ENCODE results near the gene POLR3A. TPM values are rescaled to one million over a fixed set of nuclear protein-coding genes. Genes with fewer than 3 reads are reported as not detected.

Gene POLR3A
- total RNA-seq, 2 experiments from 2014 or later = 16.2 to 17.5 TPM

DNA sequence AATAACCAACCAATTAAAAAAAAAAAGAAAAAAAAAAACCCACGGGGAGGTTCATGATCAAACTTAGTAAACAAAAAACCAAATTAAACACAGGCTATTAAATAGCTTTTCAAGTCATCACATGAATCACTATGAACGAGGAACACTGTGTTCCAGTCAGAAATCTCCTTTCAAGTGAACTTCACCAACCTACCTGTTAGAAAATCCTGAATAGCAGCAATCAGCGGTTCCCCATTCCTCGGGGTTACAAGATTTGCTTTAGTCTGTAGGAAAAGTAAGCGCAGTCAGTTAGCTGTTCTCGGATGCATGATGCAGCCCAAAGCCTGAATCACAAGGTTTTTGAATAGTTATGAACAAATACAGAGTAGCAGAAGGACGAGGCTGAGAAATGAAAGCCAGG lies 19.0 kb downstream of the POLR3A start:
- peaks cover 51% of the 10 kb centered on the region for H3K36me3 Mint-ChIP-seq (ENCODE audit: low read depth)
- ChIA-PET CTCF (no interaction called here), POLR2A (no interaction called here)
- H3K27ac Mint-ChIP-seq = no peak overlapping the region
- no peaks in the 10 kb centered on the region for H3K27me3 Mint-ChIP-seq
- TF ChIP-seq, protein P1, sequence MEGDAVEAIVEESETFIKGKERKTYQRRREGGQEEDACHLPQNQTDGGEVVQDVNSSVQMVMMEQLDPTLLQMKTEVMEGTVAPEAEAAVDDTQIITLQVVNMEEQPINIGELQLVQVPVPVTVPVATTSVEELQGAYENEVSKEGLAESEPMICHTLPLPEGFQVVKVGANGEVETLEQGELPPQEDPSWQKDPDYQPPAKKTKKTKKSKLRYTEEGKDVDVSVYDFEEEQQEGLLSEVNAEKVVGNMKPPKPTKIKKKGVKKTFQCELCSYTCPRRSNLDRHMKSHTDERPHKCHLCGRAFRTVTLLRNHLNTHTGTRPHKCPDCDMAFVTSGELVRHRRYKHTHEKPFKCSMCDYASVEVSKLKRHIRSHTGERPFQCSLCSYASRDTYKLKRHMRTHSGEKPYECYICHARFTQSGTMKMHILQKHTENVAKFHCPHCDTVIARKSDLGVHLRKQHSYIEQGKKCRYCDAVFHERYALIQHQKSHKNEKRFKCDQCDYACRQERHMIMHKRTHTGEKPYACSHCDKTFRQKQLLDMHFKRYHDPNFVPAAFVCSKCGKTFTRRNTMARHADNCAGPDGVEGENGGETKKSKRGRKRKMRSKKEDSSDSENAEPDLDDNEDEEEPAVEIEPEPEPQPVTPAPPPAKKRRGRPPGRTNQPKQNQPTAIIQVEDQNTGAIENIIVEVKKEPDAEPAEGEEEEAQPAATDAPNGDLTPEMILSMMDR (IDR thresholded peaks at IDR 0.05) = no peak
- DNase-seq = no peak
- H3K4me3 Mint-ChIP-seq = no peak overlapping the region
- H3K4me1 Mint-ChIP-seq (ENCODE audit: low read depth) = no peaks in the 10 kb centered on the region
- H3K9me3 Mint-ChIP-seq = no peaks in the 10 kb centered on the region
- no peak for ATAC-seq
- intact Hi-C loops (cut with micrococcal nuclease) = no loop called here

DNA sequence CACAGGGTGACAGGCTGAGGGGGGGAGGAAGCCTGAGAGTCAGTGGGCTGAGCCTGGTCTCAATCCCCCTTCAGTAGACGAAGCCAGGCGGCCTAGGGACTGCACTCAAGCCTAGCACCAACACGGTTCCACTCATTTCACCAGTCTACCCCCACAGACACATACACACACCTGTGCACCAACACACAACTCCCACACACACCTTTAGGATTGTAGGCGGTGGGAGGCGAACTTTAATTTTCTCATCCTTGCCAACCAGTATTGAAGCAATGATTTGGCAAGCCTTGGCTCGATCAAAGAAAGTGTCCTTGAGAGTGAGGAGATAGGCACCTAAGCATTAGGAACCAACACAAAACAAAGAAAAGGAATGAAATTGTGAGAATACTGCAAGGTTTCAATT lies 19.7 kb downstream of the POLR3A start:
- intact Hi-C loops (cut with micrococcal nuclease) = no loop called here
- no peaks in the 10 kb centered on the region for H3K9me3 Mint-ChIP-seq
- no peaks in the 10 kb centered on the region for H3K4me1 Mint-ChIP-seq (ENCODE audit: low read depth)
- no peak for ATAC-seq
- ChIA-PET CTCF (interaction anchor here (1.0 kb wide), 1 partner anchor 37 kb away, joined by 3 read pairs; no protein-coding TSS in a partner anchor), POLR2A (no interaction called here)
- no peak overlapping the region for H3K27ac Mint-ChIP-seq
- H3K4me3 Mint-ChIP-seq = no peak overlapping the region
- H3K36me3 Mint-ChIP-seq (ENCODE audit: low read depth) = peaks cover 51% of the 10 kb centered on the region
- TF ChIP-seq, protein P1 (IDR thresholded peaks at IDR 0.05) = no peak
- H3K27me3 Mint-ChIP-seq = no peaks in the 10 kb centered on the region
- no peak for DNase-seq

DNA sequence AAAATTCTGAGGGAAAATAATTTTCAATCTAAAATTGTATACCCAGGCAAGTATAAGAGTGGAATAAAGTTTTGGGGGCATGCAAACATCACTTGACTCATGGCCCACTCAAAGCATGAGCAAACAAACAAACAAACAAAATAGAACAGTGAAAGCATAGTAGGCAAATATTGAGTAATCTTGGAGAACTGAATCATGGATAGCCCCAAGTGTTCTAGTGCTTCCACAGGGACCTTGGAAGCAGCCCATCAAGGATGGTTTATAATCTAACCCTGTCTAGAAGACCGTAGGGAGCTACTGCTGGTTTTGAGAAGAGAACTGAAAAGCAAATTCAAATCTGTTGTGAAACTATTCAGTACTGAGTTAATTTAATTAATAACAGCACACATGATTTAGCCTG lies 22.1 kb downstream of the POLR3A start:
- CTCF ChIA-PET = interaction anchor here (1.2 to 1.6 kb wide), 2 partner anchors 22 to 160 kb away, joined by 4 read pairs; partner anchors contain the start of gene POLR3A
- no peak overlapping the region for H3K4me3 Mint-ChIP-seq
- intact Hi-C loops (cut with micrococcal nuclease) = no loop called here
- DNase-seq = no peak
- POLR2A ChIA-PET = no interaction called here
- H3K27me3 Mint-ChIP-seq = no peaks in the 10 kb centered on the region
- H3K9me3 Mint-ChIP-seq = no peaks in the 10 kb centered on the region
- no peak for ATAC-seq
- H3K36me3 Mint-ChIP-seq (ENCODE audit: low read depth) = peaks cover 57% of the 10 kb centered on the region
- no peak overlapping the region for H3K27ac Mint-ChIP-seq
- no peaks in the 10 kb centered on the region for H3K4me1 Mint-ChIP-seq (ENCODE audit: low read depth)
- TF ChIP-seq, protein P1 (IDR thresholded peaks at IDR 0.05) = no peak

DNA sequence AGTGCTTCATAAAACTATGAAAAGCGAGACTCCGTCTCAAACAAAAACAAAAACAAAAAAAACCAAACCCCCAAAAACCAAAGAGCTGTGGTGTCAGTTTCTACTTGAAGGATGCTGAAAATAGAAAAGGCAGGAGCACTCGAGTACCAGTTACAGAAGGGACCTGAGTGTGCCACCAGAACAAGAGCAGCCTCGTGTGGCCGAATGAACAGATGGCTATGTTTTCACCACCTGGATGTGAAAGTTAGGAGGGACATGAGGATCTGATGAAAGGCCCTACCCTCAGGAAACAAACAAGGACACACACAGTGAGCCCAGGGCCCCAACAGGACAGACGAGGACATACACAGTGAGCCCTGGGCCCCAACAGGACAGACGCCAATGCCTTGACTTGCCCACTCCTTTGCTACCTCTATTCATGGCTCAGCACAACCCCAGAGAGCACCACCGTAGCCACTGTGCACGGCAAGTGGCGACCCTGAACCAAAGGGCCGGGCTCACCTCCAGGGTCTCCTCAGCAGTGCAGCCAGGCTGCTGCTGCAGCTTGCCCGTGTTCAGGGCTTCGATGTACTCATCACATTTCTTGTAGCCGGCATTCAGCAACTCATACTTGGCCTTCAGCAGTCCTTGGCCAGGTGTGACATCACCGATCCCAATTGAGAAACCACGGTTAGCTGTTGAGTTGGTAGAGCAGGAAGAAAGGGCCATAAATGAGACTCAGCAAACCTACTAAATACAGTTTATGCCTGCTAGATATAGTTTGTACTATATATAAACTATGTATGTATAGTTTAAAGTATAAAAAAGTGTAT lies 24.9 kb downstream of the POLR3A start:
- Mint-ChIP-seq H3K4me1 (ENCODE audit: low read depth) (no peaks in the 10 kb centered on the region), H3K4me3 (no peak overlapping the region), H3K27me3 (no peaks in the 10 kb centered on the region), H3K9me3 (no peaks in the 10 kb centered on the region), H3K27ac (no peak overlapping the region), H3K36me3 (ENCODE audit: low read depth) (peaks cover 65% of the 10 kb centered on the region)
- CTCF ChIA-PET = no interaction called here
- DNase-seq = no peak
- TF ChIP-seq, protein P1 (IDR thresholded peaks at IDR 0.05) = no peak
- ATAC-seq = no peak
- intact Hi-C loops (cut with micrococcal nuclease) = no loop called here
- POLR2A ChIA-PET = no interaction called here

DNA sequence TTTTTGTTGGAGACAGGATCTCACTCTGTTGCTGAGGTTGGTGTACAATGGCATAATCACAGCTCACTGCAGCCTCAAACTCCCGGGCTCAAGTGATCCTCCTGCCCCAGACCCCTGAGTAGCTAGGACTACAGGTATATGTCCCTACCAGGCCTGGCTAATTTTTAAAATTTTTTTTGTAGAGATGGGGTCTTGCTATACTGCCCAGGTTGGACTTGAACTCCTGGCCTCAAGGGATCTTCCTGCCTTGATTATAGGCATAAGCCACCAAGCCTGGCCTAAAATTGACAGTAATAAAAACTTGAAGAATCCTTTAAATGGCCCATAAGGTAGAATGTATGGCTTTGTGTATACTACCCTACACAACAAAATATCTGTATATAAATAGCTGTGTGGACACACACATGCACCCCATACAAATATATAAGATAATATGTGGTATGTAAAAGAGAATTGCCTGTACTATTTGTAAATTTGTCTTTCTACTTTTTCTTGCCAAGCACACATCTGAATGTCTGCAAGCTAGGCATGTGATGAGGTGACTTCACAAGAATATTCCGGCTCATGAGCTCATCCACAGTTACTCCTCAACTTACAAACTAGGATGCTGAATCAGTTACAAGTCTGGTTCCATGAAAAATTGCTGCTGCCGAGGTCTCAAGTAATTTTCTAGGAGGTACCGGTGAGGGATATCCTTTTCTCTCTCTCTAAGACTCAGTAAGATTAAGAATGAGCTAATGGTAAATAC lies 26.6 kb downstream of the POLR3A start:
- no peak for DNase-seq
- Mint-ChIP-seq H3K9me3 (peaks cover 2% of the 10 kb centered on the region), H3K4me3 (no peak overlapping the region), H3K36me3 (ENCODE audit: low read depth) (peaks cover 71% of the 10 kb centered on the region), H3K4me1 (ENCODE audit: low read depth) (no peaks in the 10 kb centered on the region), H3K27me3 (no peaks in the 10 kb centered on the region), H3K27ac (no peak overlapping the region)
- ChIA-PET POLR2A (interaction anchor here (0.9 kb wide), 1 partner anchor 31 kb away, joined by 3 read pairs; no protein-coding TSS in a partner anchor), CTCF (interaction anchor here (1.4 kb wide), 2 partner anchors 12 to 20 kb away, joined by 4 read pairs; no protein-coding TSS in a partner anchor)
- intact Hi-C loops (cut with micrococcal nuclease) = no loop called here
- no peak for ATAC-seq
- TF ChIP-seq, protein P1 (IDR thresholded peaks at IDR 0.05) = no peak
